Gastroesophageal sphincter (tissue), 4 donors: Measurements from ENCODE around the gene FAM168A. TPM values are rescaled to one million over a fixed set of nuclear protein-coding genes. Genes with fewer than 3 reads are reported as not detected.

Experiments used
- ATAC-seq: fragments of 150-250 bp; one replicate; pipeline ENCODE4 v1.9.1; 2016; ENCODE audit warnings: mild to moderate bottlenecking, moderate library complexity
- H3K27ac ChIP-seq, 4 donors: fragments of 200-600 bp; sonication (generic) in 3 of 4; 1 replicate in 3 of 4; 2 replicates in 1 of 4; pipeline ENCODE4 v1.5.1; 2016 to 2019
- H3K27me3 ChIP-seq: fragments of 200-600 bp; sonication (generic); one replicate; pipeline ENCODE4 v1.5.1; 2019
- H3K36me3 ChIP-seq, 2 donors: fragments of 200-600 bp; sonication (generic); one replicate each; pipeline ENCODE4 v1.5.1; 2019; ENCODE audit warnings: control low read depth in 1 of 2
- H3K4me1 ChIP-seq, 3 donors: fragments of 200-600 bp; sonication (generic); 1 replicate in 2 of 3; 2 replicates in 1 of 3; pipeline ENCODE4 v1.5.1; 2016 to 2019; ENCODE audit warnings: control low read depth in 2 of 3
- H3K4me3 ChIP-seq, 2 donors: fragments of 200-600 bp; sonication (generic); one replicate each; pipeline ENCODE4 v1.5.1; 2019; ENCODE audit warnings: mild to moderate bottlenecking in 1 of 2, moderate library complexity in 1 of 2
- H3K9me3 ChIP-seq, 3 donors: fragments of 200-600 bp; sonication (generic); one replicate each; pipeline ENCODE4 v1.5.1; 2017 to 2019; ENCODE audit warnings: control low read depth in 2 of 3
- EP300 ChIP-seq: sonication (generic); formaldehyde crosslinking; IDR thresholded peaks from one replicate; pipeline ENCODE4 v1.6.1; 2017; ENCODE audit warnings: antibody characterized with exemption, mild to moderate bottlenecking
- POLR2A ChIP-seq, 2 donors: fragments of 450-650 bp; IDR thresholded peaks; one replicate each; pipeline ENCODE4 v1.6.1; 2017; ENCODE audit warnings: antibody characterized with exemption in 2 of 2, mild to moderate bottlenecking in 2 of 2, moderate library complexity in 1 of 2
- POLR2AphosphoS5 ChIP-seq: sonication (generic); formaldehyde crosslinking; IDR thresholded peaks from one replicate; pipeline ENCODE4 v1.6.1; 2017; ENCODE audit warnings: antibody characterized with exemption
- WGBS, 2 donors: methylation state at CpG; one replicate each; pipeline ENCODE4 v1.1.5; 2018; ENCODE audit warnings: low coverage in 1 of 2; 5-methylcytosine and 5-hydroxymethylcytosine counted together
- total RNA-seq, 4 donors: library from RNA; depleted of rRNA; stranded (reverse); fragments of >200 nt; gene quantifications; one replicate each; pipeline ENCODE4 v1.1.0, GENCODE V29; 2016
- TF ChIP-seq, protein P1 (sequence below), 4 experiments: fragments of 200-600 bp in 2 of 4; fragments of 450-650 bp in 2 of 4; sonication (generic) in 1 of 4; IDR thresholded peaks; one replicate each; pipeline ENCODE4 v1.5.1; 2017 to 2019; ENCODE audit warnings: antibody characterized with exemption in 4 of 4, mild to moderate bottlenecking in 2 of 4, moderate library complexity in 2 of 4

Gene FAM168A
- total RNA-seq, 4 donors from 2014 or later: 27.5 to 51.8 (median 42.0) TPM

DNA sequence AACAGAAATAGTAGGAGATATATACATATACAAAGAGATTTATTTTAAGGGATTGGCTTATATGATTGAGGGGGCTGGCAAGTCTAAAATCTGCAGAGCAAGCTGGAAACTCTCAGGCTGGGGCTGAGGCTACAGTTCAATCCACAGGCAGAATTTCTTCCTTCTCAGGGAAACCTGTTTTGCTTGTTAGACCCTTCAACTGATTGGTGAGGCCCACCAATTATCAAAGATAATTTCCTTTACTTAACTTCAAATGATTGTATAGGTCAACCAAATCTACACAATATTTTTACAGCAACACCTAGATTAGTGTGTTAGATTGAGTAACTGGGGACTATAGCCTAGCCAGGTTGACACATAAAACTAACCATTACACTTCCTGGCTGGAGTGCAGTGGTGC lies 43.8 kb upstream of the FAM168A start:
- Histone ChIP-seq H3K4me3 (no peak overlapping the region), H3K27ac (no peak overlapping the region), H3K36me3 (no peaks in the 10 kb centered on the region), H3K27me3 (peaks cover 24% of the 10 kb centered on the region), H3K9me3 (no peaks in the 10 kb centered on the region), H3K4me1 (peaks cover 0 to 5% (median 0%) of the 10 kb centered on the region in 3 donors)
- TF ChIP-seq, protein P1, sequence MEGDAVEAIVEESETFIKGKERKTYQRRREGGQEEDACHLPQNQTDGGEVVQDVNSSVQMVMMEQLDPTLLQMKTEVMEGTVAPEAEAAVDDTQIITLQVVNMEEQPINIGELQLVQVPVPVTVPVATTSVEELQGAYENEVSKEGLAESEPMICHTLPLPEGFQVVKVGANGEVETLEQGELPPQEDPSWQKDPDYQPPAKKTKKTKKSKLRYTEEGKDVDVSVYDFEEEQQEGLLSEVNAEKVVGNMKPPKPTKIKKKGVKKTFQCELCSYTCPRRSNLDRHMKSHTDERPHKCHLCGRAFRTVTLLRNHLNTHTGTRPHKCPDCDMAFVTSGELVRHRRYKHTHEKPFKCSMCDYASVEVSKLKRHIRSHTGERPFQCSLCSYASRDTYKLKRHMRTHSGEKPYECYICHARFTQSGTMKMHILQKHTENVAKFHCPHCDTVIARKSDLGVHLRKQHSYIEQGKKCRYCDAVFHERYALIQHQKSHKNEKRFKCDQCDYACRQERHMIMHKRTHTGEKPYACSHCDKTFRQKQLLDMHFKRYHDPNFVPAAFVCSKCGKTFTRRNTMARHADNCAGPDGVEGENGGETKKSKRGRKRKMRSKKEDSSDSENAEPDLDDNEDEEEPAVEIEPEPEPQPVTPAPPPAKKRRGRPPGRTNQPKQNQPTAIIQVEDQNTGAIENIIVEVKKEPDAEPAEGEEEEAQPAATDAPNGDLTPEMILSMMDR (IDR thresholded peaks at IDR 0.05): no peak
- no peak for TF ChIP-seq POLR2AphosphoS5
- no peak for TF ChIP-seq POLR2A (IDR thresholded peaks at IDR 0.05)
- no peak for TF ChIP-seq EP300
- ATAC-seq: no peak

DNA sequence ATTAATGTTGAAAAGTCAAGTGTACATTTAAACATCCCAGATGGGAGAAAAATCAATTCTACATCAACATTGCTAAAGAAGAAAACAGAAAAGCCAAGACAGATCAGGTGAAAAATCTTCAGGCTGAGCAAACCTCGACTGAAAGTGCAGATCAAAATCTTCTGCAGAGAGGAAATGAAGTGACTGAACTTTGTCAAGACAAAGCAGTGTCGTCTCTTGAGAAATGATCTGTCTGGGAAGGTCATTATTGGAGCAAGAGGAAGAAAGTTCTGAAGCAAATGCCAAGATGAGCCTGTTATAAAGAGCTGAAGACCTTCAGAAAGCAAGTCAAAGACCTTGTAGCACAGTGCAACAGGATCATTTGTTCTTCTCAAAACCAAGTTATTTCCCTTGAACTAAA lies 42.7 kb upstream of the FAM168A start:
- WGBS, 2 donors: 44 to 52% methylated on average over 2 of the region's 2 CpGs
- H3K4me1 ChIP-seq: peaks cover 0 to 4% (median 0%) of the 10 kb centered on the region in 3 donors
- H3K36me3 ChIP-seq: no peaks in the 10 kb centered on the region
- H3K4me3 ChIP-seq: no peak overlapping the region
- H3K9me3 ChIP-seq: no peaks in the 10 kb centered on the region
- H3K27me3 ChIP-seq: peaks cover 24% of the 10 kb centered on the region
- TF ChIP-seq, protein P1 (IDR thresholded peaks at IDR 0.05): no peak
- no peak for TF ChIP-seq POLR2A (IDR thresholded peaks at IDR 0.05)
- no peak for TF ChIP-seq EP300
- TF ChIP-seq POLR2AphosphoS5: no peak
- H3K27ac ChIP-seq: no peak overlapping the region
- ATAC-seq: no peak

DNA sequence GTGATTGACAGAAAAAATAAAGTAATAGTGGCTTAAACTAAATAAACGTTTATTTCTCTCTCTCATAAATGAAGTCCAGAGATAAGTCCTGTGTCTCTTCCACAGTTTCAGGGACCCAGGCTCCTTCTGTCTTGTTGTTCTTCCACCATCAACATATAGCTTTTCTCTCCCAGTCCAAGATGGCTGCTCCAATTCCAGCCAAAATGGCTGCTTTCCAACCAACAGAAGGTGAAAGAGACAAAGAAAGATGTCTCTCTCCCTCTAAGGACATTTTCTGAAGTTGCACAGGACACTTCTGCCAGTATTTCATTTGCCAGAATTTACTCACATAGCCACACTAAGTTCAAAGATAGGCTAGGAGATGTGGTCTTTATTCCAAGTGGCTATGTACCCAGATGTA lies 39.1 kb upstream of the FAM168A start:
- whole genome bisulfite sequencing, 2 donors: 60 to 78% methylated on average over 1 of the region's 1 CpG
- no peak for ATAC-seq

DNA sequence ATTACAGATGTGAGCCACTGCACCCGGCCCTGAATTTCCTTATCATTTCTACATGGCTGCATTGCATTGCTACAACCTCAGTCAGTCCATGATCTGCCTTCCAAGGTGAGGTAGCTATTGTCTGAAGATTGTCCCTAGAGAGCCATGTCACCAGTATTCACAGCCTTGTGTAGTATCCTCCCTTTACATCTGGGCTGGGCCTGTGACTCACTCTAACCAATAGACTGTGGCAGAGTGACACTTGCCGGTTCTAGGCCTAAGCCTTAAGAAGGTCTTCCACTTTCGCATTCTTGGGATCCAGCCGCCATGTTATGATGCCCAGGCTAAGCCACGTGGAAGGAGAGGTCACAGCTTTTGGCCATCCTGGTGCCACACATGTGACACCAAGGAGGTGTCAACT lies 38.3 kb upstream of the FAM168A start:
- TF ChIP-seq POLR2AphosphoS5: no peak
- TF ChIP-seq, protein P1 (IDR thresholded peaks at IDR 0.05): no peak
- no peak for TF ChIP-seq POLR2A (IDR thresholded peaks at IDR 0.05)
- no peaks in the 10 kb centered on the region for H3K4me1 ChIP-seq
- H3K4me3 ChIP-seq: no peak overlapping the region
- H3K27me3 ChIP-seq: peaks cover 13% of the 10 kb centered on the region
- no peaks in the 10 kb centered on the region for H3K9me3 ChIP-seq
- no peak for ATAC-seq
- 56 to 92% methylated on average over 1 to 4 of the region's 5 CpGs for WGBS, 2 donors
- H3K36me3 ChIP-seq: no peaks in the 10 kb centered on the region
- no peak overlapping the region for H3K27ac ChIP-seq

More for the DNA sequence above, 39.1 kb upstream of the FAM168A start:
- no peak for TF ChIP-seq POLR2AphosphoS5
- no peak for TF ChIP-seq EP300
- TF ChIP-seq, protein P1 (IDR thresholded peaks at IDR 0.05): no peak
- no peak for TF ChIP-seq POLR2A (IDR thresholded peaks at IDR 0.05)
- Histone ChIP-seq H3K27me3 (peaks cover 17% of the 10 kb centered on the region), H3K27ac (no peak overlapping the region), H3K9me3 (no peaks in the 10 kb centered on the region), H3K4me3 (no peak overlapping the region), H3K36me3 (no peaks in the 10 kb centered on the region), H3K4me1 (no peaks in the 10 kb centered on the region)

DNA sequence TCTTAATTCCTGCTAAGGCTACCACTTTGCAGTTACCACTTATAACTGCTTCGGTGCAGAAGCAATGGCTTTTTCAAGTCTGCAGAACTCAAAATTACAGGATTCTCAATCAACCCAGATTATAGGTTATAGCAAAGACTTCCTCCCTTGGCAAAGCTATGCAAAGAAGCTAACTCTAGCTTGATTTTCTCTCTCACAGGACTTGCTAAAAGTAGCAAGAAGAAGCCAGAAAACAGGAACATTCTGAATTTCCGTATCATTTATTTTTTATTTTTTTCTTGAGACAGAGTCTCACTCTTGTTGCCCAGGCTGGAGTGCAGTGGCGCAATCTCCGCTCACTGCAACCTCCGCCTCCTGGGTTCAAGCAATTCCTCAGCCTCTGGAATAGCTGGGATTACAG lies 37.8 kb upstream of the FAM168A start:
- no peak for ATAC-seq
- H3K4me1 ChIP-seq: no peaks in the 10 kb centered on the region

More for the DNA sequence above, 37.8 kb upstream of the FAM168A start:
- no peaks in the 10 kb centered on the region for H3K9me3 ChIP-seq
- peaks cover 8% of the 10 kb centered on the region for H3K27me3 ChIP-seq
- 88 to 91% methylated on average over 4 to 5 of the region's 5 CpGs for WGBS, 2 donors
- no peak overlapping the region for H3K27ac ChIP-seq
- TF ChIP-seq EP300: no peak
- TF ChIP-seq, protein P1 (IDR thresholded peaks at IDR 0.05): no peak
- no peak for TF ChIP-seq POLR2AphosphoS5
- no peak for TF ChIP-seq POLR2A (IDR thresholded peaks at IDR 0.05)
- no peak overlapping the region for H3K4me3 ChIP-seq
- no peaks in the 10 kb centered on the region for H3K36me3 ChIP-seq
